HCT116 (cell line): ENCODE data around the gene PFDN2. TPM values are rescaled to one million over a fixed set of nuclear protein-coding genes. Genes with fewer than 3 reads are reported as not detected.
A peak's percentile ranks its signal among the peaks of the same experiment; 100 is the strongest.

Experiments used
- ATAC-seq: fragments of 200-7000 bp; cut with Tn5 transposase; 2 replicates; pipeline ENCODE4 v1.9.1; 2020; ENCODE audit warnings: mild to moderate bottlenecking, moderate library complexity
- BruUV-seq: library from RNA; stranded (reverse); fragments of 400-500 nt; replicated peaks from 2 replicates; lab custom pipeline; 2021; lab: Mats Ljungman, UMichigan
- CTCF ChIA-PET: fragments of 300-600 bp; sonication (Branson Sonifier 250); formaldehyde crosslinking; loops from one replicate; lab custom pipeline; 2021; ENCODE audit warnings: antibody characterized with exemption; lab: Charles Lee
- POLR2A ChIA-PET: fragments of 300-600, 350-600 bp; sonication (Branson Sonifier 250); formaldehyde crosslinking; loops from one replicate; lab custom pipeline; 2021; ENCODE audit warnings: antibody characterized with exemption; lab: Charles Lee
- RAD21 ChIA-PET, 2 experiments: fragments of 300-600 bp; sonication (Branson Sonifier 250); formaldehyde crosslinking; loops; one replicate each; lab custom pipeline; 2023; ENCODE audit warnings: low total read pairs in 2 of 2; ENCODE audit not compliant: uncharacterized antibody in 2 of 2, unreplicated experiment in 2 of 2, low non-redundant PET in 1 of 2; lab: Charles Lee
- DNase-seq: peaks from one replicate; pipeline ENCODE4 v3.0.0-alpha.2; 2010; ENCODE audit warnings: low read depth, low spot score
- H2AFZ ChIP-seq: fragments of 200-600 bp; shearing (Covaris generic), sonication (generic); 2 replicates; pipeline ENCODE4 v1.6.1; 2017; ENCODE audit warnings: low read depth, mixed run types, mixed read lengths, antibody characterized with exemption, low read length; ENCODE audit not compliant: poor library complexity, severe bottlenecking
- H3K27ac ChIP-seq: 2 replicates; pipeline ENCODE4 v1.5.1; 2012; ENCODE audit warnings: low read depth, low read length
- H3K27me3 ChIP-seq: fragments of 200-600 bp; sonication (generic); 2 replicates; pipeline ENCODE4 v1.6.1; 2016; ENCODE audit warnings: mixed run types, low read length, mixed read lengths; ENCODE audit not compliant: insufficient read depth
- H3K36me3 ChIP-seq, 2 experiments: fragments of 200-500 bp in 1 of 2; fragments of 200-600 bp in 1 of 2; sonication (Bioruptor generic) in 1 of 2; sonication (generic) in 1 of 2; 2 replicates each; pipeline versions ENCODE4 v1.5.1 to v1.6.1; 2014 to 2016; ENCODE audit warnings: low read length in 2 of 2, inconsistent platforms in 1 of 2, mixed read lengths in 1 of 2, mixed run types in 1 of 2; ENCODE audit not compliant: insufficient read depth in 2 of 2, control insufficient read depth in 1 of 2
- H3K4me1 ChIP-seq, 2 experiments: fragments of 200-600 bp in 1 of 2; sonication (generic) in 1 of 2; 2 replicates each; pipeline versions ENCODE4 v1.5.1 to v1.6.1; 2012 to 2017; ENCODE audit warnings: low read length in 2 of 2, inconsistent platforms in 1 of 2, mild to moderate bottlenecking in 1 of 2, mixed read lengths in 1 of 2, mixed run types in 1 of 2, moderate library complexity in 1 of 2; ENCODE audit not compliant: insufficient read depth in 2 of 2, control insufficient read depth in 1 of 2
- H3K4me2 ChIP-seq: fragments of 200-600 bp; sonication (generic); 2 replicates; pipeline ENCODE4 v1.6.1; 2017; ENCODE audit warnings: mixed run types, low read length, mixed read lengths
- H3K4me3 ChIP-seq, 2 experiments: fragments of 200-600 bp in 1 of 2; sonication (generic) in 1 of 2; replicated peaks in 1 of 2; 2 replicates each; pipeline ENCODE4 v1.5.1; 2011 to 2016; ENCODE audit warnings: low read length in 2 of 2, control low read depth in 1 of 2, low read depth in 1 of 2, mild to moderate bottlenecking in 1 of 2, mixed read lengths in 1 of 2, mixed run types in 1 of 2
- H3K79me2 ChIP-seq: fragments of 200-600 bp; sonication (generic); 2 replicates; pipeline ENCODE4 v1.6.1; 2017; ENCODE audit warnings: mild to moderate bottlenecking, mixed run types, low read length, moderate library complexity, mixed read lengths; ENCODE audit not compliant: insufficient read depth
- H3K9ac ChIP-seq: fragments of 200-600 bp; sonication (generic); 2 replicates; pipeline ENCODE4 v1.6.1; 2016; ENCODE audit warnings: low read length, mixed read lengths
- H3K9me2 ChIP-seq: fragments of 200-600 bp; sonication (generic), shearing (Covaris generic); 2 replicates; pipeline ENCODE4 v1.6.1; 2017; ENCODE audit warnings: mixed run types, mild to moderate bottlenecking, moderate library complexity; ENCODE audit not compliant: insufficient read depth
- H3K9me3 ChIP-seq, 2 experiments: fragments of 200-500 bp in 1 of 2; fragments of 200-600 bp in 1 of 2; sonication (Bioruptor generic) in 1 of 2; sonication (generic) in 1 of 2; 2 replicates each; pipeline ENCODE4 v1.6.1; 2014 to 2017; ENCODE audit warnings: low read length in 2 of 2, mixed read lengths in 2 of 2, inconsistent platforms in 1 of 2, low read depth in 1 of 2, mild to moderate bottlenecking in 1 of 2, mixed run types in 1 of 2, moderate library complexity in 1 of 2; ENCODE audit not compliant: control insufficient read depth in 1 of 2, insufficient read depth in 1 of 2
- H4K20me1 ChIP-seq: fragments of 200-600 bp; sonication (generic), shearing (Covaris generic); 2 replicates; pipeline ENCODE4 v1.6.1; 2017; ENCODE audit warnings: mixed run types, mild to moderate bottlenecking, moderate library complexity; ENCODE audit not compliant: insufficient read depth
- CTCF ChIP-seq, 3 experiments: fragments of 200-600 bp in 1 of 3; sonication (generic) in 1 of 3; IDR thresholded peaks in 2 of 3; conservative IDR thresholded peaks in 1 of 3; 2 replicates each; pipeline ENCODE4 v1.5.1; 2012 to 2017; ENCODE audit warnings: low read depth in 2 of 3, low read length in 2 of 3, antibody characterized with exemption in 1 of 3, borderline replicate concordance in 1 of 3, control low read depth in 1 of 3, mild to moderate bottlenecking in 1 of 3, mixed read lengths in 1 of 3, mixed run types in 1 of 3, moderate library complexity in 1 of 3; ENCODE audit not compliant: insufficient read depth in 1 of 3
- ELF1 ChIP-seq: IDR thresholded peaks from 2 replicates; pipeline ENCODE4 v1.6.1; 2012; ENCODE audit warnings: low read depth, borderline replicate concordance
- EZH2phosphoT487 ChIP-seq: fragments of 200-600 bp; IDR thresholded peaks from 2 replicates; pipeline ENCODE4 v1.6.1; 2018; ENCODE audit warnings: antibody characterized with exemption, borderline replicate concordance
- POLR2A ChIP-seq: IDR thresholded peaks from 2 replicates; pipeline ENCODE4 v1.7.0; 2011; ENCODE audit warnings: borderline replicate concordance; ENCODE audit not compliant: insufficient read depth, insufficient read length; ENCODE audit errors: extremely low read depth
- RAD21 ChIP-seq: IDR thresholded peaks from 2 replicates; pipeline ENCODE4 v1.6.1; 2012; ENCODE audit warnings: low read depth, mild to moderate bottlenecking
- ZFX ChIP-seq: fragments of 450-650 bp; IDR thresholded peaks from 2 replicates; pipeline ENCODE4 v1.6.1; 2017
- intact Hi-C: fragments of 100-400 bp; cut with micrococcal nuclease; formaldehyde crosslinking; loops from 2 replicates; pipeline ENCODE4 v1.10.0; 2022
- total RNA-seq: library from RNA; stranded (reverse); gene quantifications from one replicate; pipeline ENCODE4 v1.2.1, GENCODE V29; 2021; ENCODE audit not compliant: unreplicated experiment
- TF ChIP-seq, protein P1 (sequence below): IDR thresholded peaks from 2 replicates; pipeline ENCODE4 v1.6.1; 2012; ENCODE audit warnings: low read depth

PFDN2 gene
- total RNA-seq, 1 experiment from 2014 or later = 179 TPM

DNA sequence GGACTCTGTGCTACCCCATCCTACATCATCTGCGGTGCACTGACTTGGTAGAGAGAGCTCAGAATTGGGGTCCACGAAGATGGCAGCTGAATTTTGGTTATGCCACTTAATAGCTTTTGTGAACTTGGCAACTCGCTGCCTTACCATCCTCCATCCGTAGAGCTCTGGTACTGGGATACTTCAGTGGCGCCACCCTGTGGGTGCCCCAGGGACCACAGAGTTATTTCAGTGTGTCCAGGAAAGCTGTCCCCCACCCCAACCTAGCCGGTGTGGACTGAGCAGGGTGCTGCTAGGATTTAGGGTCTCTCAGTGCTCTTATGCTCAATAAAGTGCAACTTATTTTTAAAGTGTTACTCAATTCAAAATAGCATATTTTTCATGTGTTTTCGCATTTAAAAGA lies 63.0 kb downstream of the PFDN2 start:
- Histone ChIP-seq H3K27me3 (no peaks in the 10 kb centered on the region), H4K20me1 (no peaks in the 10 kb centered on the region), H3K27ac (no peak overlapping the region), H3K4me2 (no peak overlapping the region), H3K4me1 (peaks cover 0 to 9% of the 10 kb centered on the region in 2 experiments; a peak in 2 of 4 replicates), H3K4me3 (no peak overlapping the region), H3K79me2 (no peaks in the 10 kb centered on the region), H3K9me2 (no peaks in the 10 kb centered on the region), H2AFZ (no peak overlapping the region), H3K9me3 (no peaks in the 10 kb centered on the region), H3K9ac (no peak overlapping the region), H3K36me3 (no peaks in the 10 kb centered on the region)
- ChIA-PET CTCF (interaction anchor here (0.8 to 1.3 kb wide), 2 partner anchors 9 to 17 kb away, joined by 3 to 5 read pairs; partner anchors contain the start of gene USF1), RAD21 (no interaction called here), POLR2A (interaction anchor here (0.6 to 1.4 kb wide), 2 partner anchors 8 to 9 kb away, joined by 3 to 6 read pairs; partner anchors contain the start of gene USF1)
- DNase-seq (no peak), ATAC-seq (no peak)
- 0 out of 2 replicates have a peak, but pooled peaks have one; percentile 13 for TF ChIP-seq RAD21
- TF ChIP-seq EZH2phosphoT487 = no peak
- peak in 2 of 3 experiments; percentile 34 to 44; a peak in 3 of 6 replicates for TF ChIP-seq CTCF (IDR thresholded peaks at IDR 0.05 in 2 of 3, conservative IDR thresholded peaks at IDR 0.05 in 1 of 3; ENCODE audit: borderline replicate concordance in 1 of 3, insufficient read depth in 1 of 3, low read depth in 2 of 3, low read length in 2 of 3)
- no peak for TF ChIP-seq ELF1
- BruUV-seq = no TSS peak
- intact Hi-C loops = no loop called here

- Histone ChIP-seq H3K9ac (no peak overlapping the region), H3K4me2 (no peak overlapping the region), H4K20me1 (no peaks in the 10 kb centered on the region), H3K4me1 (peaks cover 0 to 9% of the 10 kb centered on the region in 2 experiments; a peak in 2 of 4 replicates), H3K36me3 (no peaks in the 10 kb centered on the region), H3K27me3 (no peaks in the 10 kb centered on the region), H2AFZ (no peak overlapping the region), H3K27ac (no peak overlapping the region), H3K9me2 (no peaks in the 10 kb centered on the region), H3K4me3 (no peak overlapping the region), H3K79me2 (no peaks in the 10 kb centered on the region), H3K9me3 (no peaks in the 10 kb centered on the region)
- no TSS peak for BruUV-seq
- TF ChIP-seq POLR2A = no peak
- no peak for TF ChIP-seq EZH2phosphoT487
- no peak for TF ChIP-seq ZFX
- TF ChIP-seq, protein P1, sequence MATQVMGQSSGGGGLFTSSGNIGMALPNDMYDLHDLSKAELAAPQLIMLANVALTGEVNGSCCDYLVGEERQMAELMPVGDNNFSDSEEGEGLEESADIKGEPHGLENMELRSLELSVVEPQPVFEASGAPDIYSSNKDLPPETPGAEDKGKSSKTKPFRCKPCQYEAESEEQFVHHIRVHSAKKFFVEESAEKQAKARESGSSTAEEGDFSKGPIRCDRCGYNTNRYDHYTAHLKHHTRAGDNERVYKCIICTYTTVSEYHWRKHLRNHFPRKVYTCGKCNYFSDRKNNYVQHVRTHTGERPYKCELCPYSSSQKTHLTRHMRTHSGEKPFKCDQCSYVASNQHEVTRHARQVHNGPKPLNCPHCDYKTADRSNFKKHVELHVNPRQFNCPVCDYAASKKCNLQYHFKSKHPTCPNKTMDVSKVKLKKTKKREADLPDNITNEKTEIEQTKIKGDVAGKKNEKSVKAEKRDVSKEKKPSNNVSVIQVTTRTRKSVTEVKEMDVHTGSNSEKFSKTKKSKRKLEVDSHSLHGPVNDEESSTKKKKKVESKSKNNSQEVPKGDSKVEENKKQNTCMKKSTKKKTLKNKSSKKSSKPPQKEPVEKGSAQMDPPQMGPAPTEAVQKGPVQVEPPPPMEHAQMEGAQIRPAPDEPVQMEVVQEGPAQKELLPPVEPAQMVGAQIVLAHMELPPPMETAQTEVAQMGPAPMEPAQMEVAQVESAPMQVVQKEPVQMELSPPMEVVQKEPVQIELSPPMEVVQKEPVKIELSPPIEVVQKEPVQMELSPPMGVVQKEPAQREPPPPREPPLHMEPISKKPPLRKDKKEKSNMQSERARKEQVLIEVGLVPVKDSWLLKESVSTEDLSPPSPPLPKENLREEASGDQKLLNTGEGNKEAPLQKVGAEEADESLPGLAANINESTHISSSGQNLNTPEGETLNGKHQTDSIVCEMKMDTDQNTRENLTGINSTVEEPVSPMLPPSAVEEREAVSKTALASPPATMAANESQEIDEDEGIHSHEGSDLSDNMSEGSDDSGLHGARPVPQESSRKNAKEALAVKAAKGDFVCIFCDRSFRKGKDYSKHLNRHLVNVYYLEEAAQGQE = no peak
- POLR2A ChIA-PET = interaction anchor here (1.4 kb wide), 1 partner anchor 9 kb away, joined by 6 read pairs; the partner anchor contains the start of gene USF1
- RAD21 ChIA-PET = no interaction called here
- intact Hi-C loops = no loop called here
- CTCF ChIA-PET = interaction anchor here (1.3 kb wide), 1 partner anchor 8 kb away, joined by 5 read pairs; the partner anchor contains the start of gene USF1
- ATAC-seq (no peak), DNase-seq (no peak)
Observed at GRCh38 chr1:161054232-161054631, 63.6 kb downstream of the PFDN2 start.
